Activated CD8-positive, alpha-beta memory T cell treated with anti-CD3 and anti-CD28 coated beads for 1 hour (primary cell): ENCODE data around the gene NRG2.

ENCODE experiments used
- DNase-seq, 2 donors: peaks; one replicate each; pipeline ENCODE4 v3.0.0-alpha.2; 2020; ENCODE audit warnings: low read depth in 1 of 2; ENCODE audit errors: extremely low read depth in 1 of 2

Gene NRG2

GRCh38 chr5:139975306-139975705 is 67.8 kb downstream of the NRG2 start:
- no peak for DNase-seq

- DNase-seq, result no peak
Measured at GRCh38 chr5:139974661-139975060, 68.4 kb downstream of the NRG2 start.

- DNase-seq, result no peak
Measured at GRCh38 chr5:139971202-139971725, 71.8 kb downstream of the NRG2 start.

GRCh38 chr5:139969318-139969717 is 73.8 kb downstream of the NRG2 start:
- DNase-seq, result no peak

- DNase-seq, result peak; percentile 68 to 78
Measured at GRCh38 chr5:139968547-139969261, 74.4 kb downstream of the NRG2 start.

GRCh38 chr5:139967353-139967752 is 75.7 kb downstream of the NRG2 start:
- no peak for DNase-seq

GRCh38 chr5:139966856-139967255 is 76.2 kb downstream of the NRG2 start:
- DNase-seq, result no peak

GRCh38 chr5:139964994-139965565 is 78.0 kb downstream of the NRG2 start:
- no peak for DNase-seq

- DNase-seq, result no peak
Measured at GRCh38 chr5:139964266-139964993, 78.7 kb downstream of the NRG2 start.

- no peak for DNase-seq
Measured at GRCh38 chr5:139962445-139962844, 80.7 kb downstream of the NRG2 start.

GRCh38 chr5:139961435-139962157 is 81.5 kb downstream of the NRG2 start:
- no peak for DNase-seq

- no peak for DNase-seq
Measured at GRCh38 chr5:139960723-139961383, 82.2 kb downstream of the NRG2 start.

- DNase-seq, result no peak
Measured at GRCh38 chr5:139958432-139959148, 84.5 kb downstream of the NRG2 start.

GRCh38 chr5:139956342-139956741 is 86.8 kb downstream of the NRG2 start:
- DNase-seq, result no peak

GRCh38 chr5:139955616-139956273 is 87.4 kb downstream of the NRG2 start:
- DNase-seq, result no peak

GRCh38 chr5:139955053-139955605 is 88.0 kb downstream of the NRG2 start:
- DNase-seq, result no peak

- no peak for DNase-seq
Measured at GRCh38 chr5:139954462-139954861, 88.6 kb downstream of the NRG2 start.

- DNase-seq, result no peak
Measured at GRCh38 chr5:139954022-139954421, 89.1 kb downstream of the NRG2 start.

- DNase-seq, result no peak
Measured at GRCh38 chr5:139952574-139952973, 90.5 kb downstream of the NRG2 start.
